HL-60 (cell line): Measurements from ENCODE around the gene ADAD2.

ENCODE experiments used
- DNase-seq, 2 experiments: peaks; one replicate each; pipeline ENCODE4 v3.0.0-alpha.2; 2010 to 2020; ENCODE audit warnings: low read depth in 1 of 2, low spot score in 1 of 2
- H3K27ac ChIP-seq: fragments of 250-450 bp; sonication (Bioruptor Pico); replicated peaks from 2 replicates; pipeline ENCODE4 v1.5.1; 2020; ENCODE audit warnings: mild to moderate bottlenecking, moderate library complexity
- H3K27me3 ChIP-seq: fragments of 250-450 bp; sonication (Bioruptor Pico); 2 replicates; pipeline ENCODE4 v1.5.1; 2021; ENCODE audit warnings: mild to moderate bottlenecking, moderate library complexity; ENCODE audit not compliant: insufficient read depth, poor library complexity, severe bottlenecking
- H3K4me3 ChIP-seq: replicated peaks from 2 replicates; pipeline ENCODE4 v1.5.1; 2011; ENCODE audit warnings: mild to moderate bottlenecking, control low read depth, low read length; ENCODE audit not compliant: insufficient read depth
- GABPA ChIP-seq: IDR thresholded peaks from 2 replicates; pipeline ENCODE4 v1.6.1; 2012; ENCODE audit warnings: low read depth
- POLR2AphosphoS5 ChIP-seq: IDR thresholded peaks from 2 replicates; pipeline ENCODE4 v1.6.1; 2012; ENCODE audit warnings: low read depth
- REST ChIP-seq: IDR thresholded peaks from 2 replicates; pipeline ENCODE4 v1.6.1; 2012; ENCODE audit warnings: low read depth; ENCODE audit not compliant: insufficient replicate concordance
- SPI1 ChIP-seq: IDR thresholded peaks from 2 replicates; pipeline ENCODE4 v1.6.1; 2012; ENCODE audit warnings: low read depth, mild to moderate bottlenecking, borderline replicate concordance
- TF ChIP-seq, protein P1 (sequence below): IDR thresholded peaks from one replicate; pipeline ENCODE4 v1.5.1; 2011; ENCODE audit warnings: low read length, control low read depth, inconsistent platforms; ENCODE audit not compliant: insufficient read depth

ADAD2 gene

GRCh38 chr16:84169765-84170310, 21.1 kb upstream of the ADAD2 start:
- TF ChIP-seq SPI1 (no peak), POLR2AphosphoS5 (no peak), GABPA (no peak), REST (no peak)
- TF ChIP-seq, protein P1, sequence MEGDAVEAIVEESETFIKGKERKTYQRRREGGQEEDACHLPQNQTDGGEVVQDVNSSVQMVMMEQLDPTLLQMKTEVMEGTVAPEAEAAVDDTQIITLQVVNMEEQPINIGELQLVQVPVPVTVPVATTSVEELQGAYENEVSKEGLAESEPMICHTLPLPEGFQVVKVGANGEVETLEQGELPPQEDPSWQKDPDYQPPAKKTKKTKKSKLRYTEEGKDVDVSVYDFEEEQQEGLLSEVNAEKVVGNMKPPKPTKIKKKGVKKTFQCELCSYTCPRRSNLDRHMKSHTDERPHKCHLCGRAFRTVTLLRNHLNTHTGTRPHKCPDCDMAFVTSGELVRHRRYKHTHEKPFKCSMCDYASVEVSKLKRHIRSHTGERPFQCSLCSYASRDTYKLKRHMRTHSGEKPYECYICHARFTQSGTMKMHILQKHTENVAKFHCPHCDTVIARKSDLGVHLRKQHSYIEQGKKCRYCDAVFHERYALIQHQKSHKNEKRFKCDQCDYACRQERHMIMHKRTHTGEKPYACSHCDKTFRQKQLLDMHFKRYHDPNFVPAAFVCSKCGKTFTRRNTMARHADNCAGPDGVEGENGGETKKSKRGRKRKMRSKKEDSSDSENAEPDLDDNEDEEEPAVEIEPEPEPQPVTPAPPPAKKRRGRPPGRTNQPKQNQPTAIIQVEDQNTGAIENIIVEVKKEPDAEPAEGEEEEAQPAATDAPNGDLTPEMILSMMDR, result no peak
- no peak for DNase-seq

DNA sequence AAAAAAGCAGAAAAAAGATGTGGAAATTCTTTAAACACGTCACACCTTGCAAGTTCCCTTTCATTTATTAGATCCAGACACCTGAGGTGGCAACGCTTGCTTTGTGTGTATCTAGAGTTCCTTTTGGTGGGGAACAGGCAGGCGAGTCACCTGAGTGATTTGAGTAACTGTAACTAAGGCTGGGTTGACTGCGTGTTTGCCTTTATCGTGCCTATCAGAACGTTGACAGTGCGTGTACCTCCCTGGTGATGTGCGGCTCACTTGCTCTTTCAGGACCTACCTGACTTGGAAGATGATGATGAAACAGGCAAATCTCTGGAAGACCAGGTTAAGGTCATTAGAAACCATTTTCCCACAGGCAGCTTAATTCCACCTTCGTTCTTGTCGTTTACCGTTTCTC, 16.6 kb upstream of the ADAD2 start:
- TF ChIP-seq, protein P1, result no peak
- no peak for TF ChIP-seq GABPA
- TF ChIP-seq POLR2AphosphoS5, result no peak
- TF ChIP-seq SPI1, result no peak
- no peak for TF ChIP-seq REST
- no peak for DNase-seq
- H3K27ac ChIP-seq, result no peak overlapping the region

More at GRCh38 chr16:84169765-84170310, 21.1 kb upstream of the ADAD2 start:
- no peak overlapping the region for H3K27ac ChIP-seq
- no peak overlapping the region for H3K4me3 ChIP-seq
- no peaks in the 10 kb centered on the region for H3K27me3 ChIP-seq

GRCh38 chr16:84175350-84176081, 15.4 kb upstream of the ADAD2 start:
- H3K27me3 ChIP-seq, result no peaks in the 10 kb centered on the region
- H3K27ac ChIP-seq, result peak overlapping the region; percentile 75
- peak; percentile 41 to 80 for DNase-seq
- no peak overlapping the region for H3K4me3 ChIP-seq
- TF ChIP-seq, protein P1, result peak; percentile 84
- TF ChIP-seq REST (no peak), POLR2AphosphoS5 (no peak), GABPA (no peak), SPI1 (peak; percentile 96)

More for the DNA sequence above, 16.6 kb upstream of the ADAD2 start:
- Histone ChIP-seq H3K27me3 (no peaks in the 10 kb centered on the region), H3K4me3 (no peak overlapping the region)
